ENCODE data around the gene TBC1D2B.
"Not testable (repeated sequence)": the region's sequence is repeated elsewhere in the genome, so short reads cannot be mapped to it uniquely, and the experiment has no call there.

TBC1D2B gene

DNA sequence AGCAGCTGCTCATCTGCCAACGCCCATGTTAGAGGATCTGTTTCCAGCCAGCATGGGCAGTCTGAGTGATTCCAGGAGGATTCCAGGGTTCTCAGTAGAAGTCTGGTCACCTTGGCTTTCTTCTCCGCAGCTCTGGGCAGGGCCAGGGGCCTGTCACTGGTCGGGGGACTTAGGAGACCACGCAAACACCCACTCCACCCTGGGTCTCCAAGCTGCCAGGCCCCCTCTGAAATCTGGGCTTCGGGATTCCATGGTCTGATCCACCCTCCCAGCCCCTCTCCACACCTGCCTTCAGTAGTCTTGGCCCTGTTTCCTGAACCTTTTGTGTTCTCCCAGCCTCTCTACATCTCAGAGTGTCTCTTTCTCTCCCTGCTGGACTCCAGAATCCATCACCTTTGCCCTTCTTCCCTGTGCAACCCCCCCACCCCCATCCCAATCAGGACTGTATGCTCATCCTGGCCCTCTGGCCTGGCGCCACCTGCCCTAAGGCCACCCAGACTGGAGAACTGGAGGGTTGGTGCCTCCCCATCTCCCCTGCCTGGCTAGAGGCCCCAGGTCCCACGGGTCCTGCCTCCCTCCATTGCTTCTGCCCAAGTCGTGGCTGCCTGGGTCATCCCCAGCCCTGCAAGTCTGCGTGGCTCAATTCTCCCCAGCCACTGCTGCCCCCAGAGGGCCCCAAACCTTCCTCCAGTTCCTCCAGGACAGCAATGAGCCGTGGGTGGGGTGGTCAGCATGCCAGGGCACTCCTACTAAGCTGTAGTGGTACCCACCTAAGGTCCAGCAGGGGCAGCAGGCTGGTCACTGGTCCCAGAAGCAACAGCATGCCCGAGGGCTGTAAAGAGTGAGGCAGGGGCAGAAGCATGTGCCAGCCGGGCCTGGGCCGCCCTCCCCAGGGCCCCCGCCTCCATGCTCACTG is 102.8 kb downstream of the TBC1D2B start:
- H3K4me1 Mint-ChIP-seq, result peaks cover 5% of the 10 kb centered on the region
- no peak overlapping the region for H3K27ac Mint-ChIP-seq
- no peak overlapping the region for H3K4me3 Mint-ChIP-seq
- no peaks in the 10 kb centered on the region for H3K27me3 Mint-ChIP-seq (ENCODE audit: low read depth)
- no peaks in the 10 kb centered on the region for H3K36me3 Mint-ChIP-seq (ENCODE audit: low read depth)
- H3K9me3 Mint-ChIP-seq, result no peaks in the 10 kb centered on the region
- TF ChIP-seq, protein P1, sequence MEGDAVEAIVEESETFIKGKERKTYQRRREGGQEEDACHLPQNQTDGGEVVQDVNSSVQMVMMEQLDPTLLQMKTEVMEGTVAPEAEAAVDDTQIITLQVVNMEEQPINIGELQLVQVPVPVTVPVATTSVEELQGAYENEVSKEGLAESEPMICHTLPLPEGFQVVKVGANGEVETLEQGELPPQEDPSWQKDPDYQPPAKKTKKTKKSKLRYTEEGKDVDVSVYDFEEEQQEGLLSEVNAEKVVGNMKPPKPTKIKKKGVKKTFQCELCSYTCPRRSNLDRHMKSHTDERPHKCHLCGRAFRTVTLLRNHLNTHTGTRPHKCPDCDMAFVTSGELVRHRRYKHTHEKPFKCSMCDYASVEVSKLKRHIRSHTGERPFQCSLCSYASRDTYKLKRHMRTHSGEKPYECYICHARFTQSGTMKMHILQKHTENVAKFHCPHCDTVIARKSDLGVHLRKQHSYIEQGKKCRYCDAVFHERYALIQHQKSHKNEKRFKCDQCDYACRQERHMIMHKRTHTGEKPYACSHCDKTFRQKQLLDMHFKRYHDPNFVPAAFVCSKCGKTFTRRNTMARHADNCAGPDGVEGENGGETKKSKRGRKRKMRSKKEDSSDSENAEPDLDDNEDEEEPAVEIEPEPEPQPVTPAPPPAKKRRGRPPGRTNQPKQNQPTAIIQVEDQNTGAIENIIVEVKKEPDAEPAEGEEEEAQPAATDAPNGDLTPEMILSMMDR (IDR thresholded peaks at IDR 0.05; ENCODE audit: unreplicated experiment in 3 of 3), result no peak

DNA sequence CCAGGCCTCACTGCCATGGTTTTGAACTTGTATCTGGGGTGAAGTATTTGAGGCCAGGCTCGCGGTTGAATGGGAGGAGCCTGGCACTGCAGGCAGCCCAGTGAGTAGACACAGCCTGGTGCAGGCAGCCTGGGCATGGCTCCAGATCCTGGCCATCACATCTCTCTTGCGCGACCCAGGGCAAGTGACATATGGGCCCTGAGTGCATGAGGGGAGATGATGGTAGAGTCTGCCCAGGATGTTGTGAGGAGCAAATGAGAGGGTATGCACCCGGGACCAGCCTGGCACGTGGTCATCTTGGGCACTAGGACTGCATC is 103.5 kb downstream of the TBC1D2B start:
- TF ChIP-seq, protein P1 (IDR thresholded peaks at IDR 0.05; ENCODE audit: unreplicated experiment in 3 of 3), result no peak
- Mint-ChIP-seq H3K36me3 (ENCODE audit: low read depth) (no peaks in the 10 kb centered on the region), H3K9me3 (no peaks in the 10 kb centered on the region), H3K27ac (no peak overlapping the region), H3K27me3 (ENCODE audit: low read depth) (no peaks in the 10 kb centered on the region), H3K4me3 (no peak overlapping the region), H3K4me1 (peaks cover 5% of the 10 kb centered on the region)

DNA sequence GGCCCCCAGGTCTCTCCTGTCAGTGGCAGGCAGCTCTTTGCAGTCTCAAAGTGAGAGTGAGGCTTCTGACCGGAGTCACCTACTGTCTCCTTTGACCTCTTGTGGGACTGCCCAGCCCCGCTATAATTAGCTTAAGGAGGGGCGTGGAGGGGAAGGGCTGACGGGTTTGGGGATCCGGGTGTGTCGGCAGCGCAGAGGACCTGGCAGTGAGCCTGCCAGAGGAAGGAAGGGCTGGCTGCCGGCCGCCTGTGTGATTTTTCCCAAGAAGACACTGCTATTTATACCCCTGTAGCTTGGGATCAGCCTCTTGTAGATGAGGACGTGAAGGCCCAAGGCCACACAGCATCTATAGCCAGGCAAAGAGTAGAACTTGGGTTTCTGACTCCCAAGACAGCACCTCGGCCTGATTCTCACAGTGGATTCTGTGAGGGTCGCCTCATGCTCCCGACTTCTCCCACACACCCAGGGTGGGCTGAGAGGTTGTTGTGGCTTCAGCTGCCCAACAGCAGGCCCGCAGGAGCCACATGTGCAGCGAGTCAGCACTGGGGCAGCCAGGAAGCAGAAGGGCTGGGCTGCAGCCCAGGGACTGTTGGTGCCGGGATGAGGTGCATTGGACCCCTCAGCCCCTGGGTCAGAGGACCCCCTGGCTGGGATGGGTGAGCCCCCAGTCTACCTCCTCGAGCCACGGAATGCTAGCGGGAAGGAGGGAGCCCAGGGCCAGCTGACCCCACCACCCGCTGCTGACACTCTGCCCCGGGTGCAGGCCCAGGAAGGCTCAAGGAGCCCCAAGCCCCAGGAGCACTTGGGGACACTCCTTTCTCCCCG is 104.0 kb downstream of the TBC1D2B start:
- H3K36me3 Mint-ChIP-seq (ENCODE audit: low read depth); H3K27ac Mint-ChIP-seq; H3K4me3 Mint-ChIP-seq; H3K4me1 Mint-ChIP-seq; H3K27me3 Mint-ChIP-seq (ENCODE audit: low read depth); H3K9me3 Mint-ChIP-seq: not testable (repeated sequence)

DNA sequence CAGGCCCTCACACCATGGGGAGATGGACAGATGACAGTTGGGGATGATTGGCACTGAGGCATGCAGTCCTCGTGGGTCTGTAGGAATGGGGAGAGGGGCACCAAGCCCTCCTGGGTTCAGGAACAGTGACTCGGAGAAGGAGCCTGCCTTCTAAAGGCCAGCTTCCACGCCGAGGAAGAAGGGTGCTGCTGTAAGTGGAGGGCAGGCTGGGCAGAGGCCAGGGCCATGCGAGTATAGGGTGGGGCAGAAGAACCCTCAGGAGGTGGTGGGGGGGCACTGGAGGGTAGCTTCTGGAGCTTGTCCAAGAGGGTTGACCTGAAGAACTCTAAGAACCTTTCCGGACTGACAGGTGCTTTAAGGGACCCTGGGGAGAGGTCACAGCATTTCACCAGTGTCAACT is 104.8 kb downstream of the TBC1D2B start:
- not testable (repeated sequence) for H3K27me3 Mint-ChIP-seq (ENCODE audit: low read depth); H3K27ac Mint-ChIP-seq; H3K4me3 Mint-ChIP-seq; H3K4me1 Mint-ChIP-seq; H3K36me3 Mint-ChIP-seq (ENCODE audit: low read depth); H3K9me3 Mint-ChIP-seq

DNA sequence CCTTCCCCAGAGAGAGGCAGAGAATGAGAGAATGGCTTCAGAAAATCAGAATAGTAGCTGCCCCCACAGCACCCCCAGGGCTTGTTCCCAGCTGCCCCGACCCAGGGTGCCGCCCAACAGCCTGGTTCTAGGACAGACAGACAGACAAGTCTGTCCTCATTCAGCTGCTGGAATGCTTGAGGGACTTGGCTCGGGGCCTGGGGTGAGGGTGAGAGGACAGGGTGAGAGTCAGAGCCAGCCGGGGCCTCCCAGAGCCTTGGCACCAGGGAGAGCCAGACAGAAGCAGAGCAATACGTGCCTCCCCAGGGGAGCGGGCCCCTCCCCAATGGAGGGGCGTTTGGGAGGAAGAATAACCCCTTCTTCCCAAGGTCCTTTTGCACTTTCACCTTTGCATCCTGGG is 105.6 kb downstream of the TBC1D2B start:
- not testable (repeated sequence) for H3K27me3 Mint-ChIP-seq (ENCODE audit: low read depth); H3K9me3 Mint-ChIP-seq; H3K36me3 Mint-ChIP-seq (ENCODE audit: low read depth); H3K4me1 Mint-ChIP-seq; H3K4me3 Mint-ChIP-seq; H3K27ac Mint-ChIP-seq

DNA sequence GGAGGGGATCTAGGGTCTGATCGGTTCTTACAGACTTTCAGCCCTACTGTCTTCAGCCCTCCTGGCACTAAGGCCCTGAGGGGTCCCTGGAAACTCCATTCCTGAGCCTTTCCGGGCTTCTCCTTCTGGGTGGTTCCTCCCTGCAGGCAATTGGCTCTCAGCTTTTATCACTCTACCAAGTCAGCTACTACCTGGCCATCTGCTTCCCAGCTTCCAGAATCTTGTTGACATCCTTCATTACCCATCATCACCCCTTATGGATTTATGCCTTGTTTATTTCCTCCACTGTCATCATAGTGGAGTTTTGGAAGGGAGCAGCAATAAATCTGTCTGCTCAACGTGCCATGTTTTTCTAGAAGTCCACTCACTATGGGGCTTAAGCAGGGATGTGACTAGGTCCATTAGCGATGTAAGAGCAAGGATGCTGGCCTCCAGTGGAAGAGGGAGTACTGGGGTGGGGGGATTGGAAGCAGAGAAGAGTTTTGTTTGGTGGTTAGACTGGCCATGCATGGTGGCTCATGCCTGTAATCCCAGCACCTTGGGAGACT is 106.6 kb downstream of the TBC1D2B start:
- H3K4me3 Mint-ChIP-seq, result not testable (repeated sequence)

DNA sequence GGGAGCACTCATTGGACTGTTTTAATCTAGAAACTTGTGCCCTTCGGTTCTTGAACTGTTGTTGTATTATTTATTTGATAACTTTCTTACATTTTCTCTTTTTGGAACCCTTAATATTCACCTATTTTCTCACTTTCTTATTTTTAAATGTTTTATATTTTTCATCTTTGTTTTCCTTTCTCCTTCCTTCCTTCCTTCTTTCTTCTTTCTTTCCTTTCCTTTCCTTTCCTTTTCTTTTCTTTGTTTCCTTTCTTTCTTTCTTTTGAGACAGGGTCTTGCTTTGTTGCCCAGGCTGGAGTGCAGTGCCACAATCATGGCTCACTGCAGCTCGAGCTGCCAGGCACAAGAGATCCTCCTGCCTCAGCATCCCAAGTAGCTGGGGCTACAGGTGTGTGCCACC is 108.5 kb downstream of the TBC1D2B start:
- Mint-ChIP-seq H3K9me3 (peaks cover 3% of the 10 kb centered on the region), H3K4me1 (peaks cover 5% of the 10 kb centered on the region), H3K27ac (no peak overlapping the region), H3K36me3 (ENCODE audit: low read depth) (no peaks in the 10 kb centered on the region), H3K4me3 (no peak overlapping the region), H3K27me3 (ENCODE audit: low read depth) (peaks cover 7% of the 10 kb centered on the region)
- TF ChIP-seq, protein P1 (IDR thresholded peaks at IDR 0.05; ENCODE audit: unreplicated experiment in 3 of 3), result no peak

More for the DNA sequence above, 106.6 kb downstream of the TBC1D2B start:
- not testable (repeated sequence) for H3K36me3 Mint-ChIP-seq (ENCODE audit: low read depth); H3K9me3 Mint-ChIP-seq; H3K27ac Mint-ChIP-seq; H3K4me1 Mint-ChIP-seq; H3K27me3 Mint-ChIP-seq (ENCODE audit: low read depth)
